Subcutaneous adipose tissue (tissue), 4 donors: ENCODE data around the gene ZNF248. TPM values are rescaled to one million over a fixed set of nuclear protein-coding genes. Genes with fewer than 3 reads are reported as not detected.

Experiments used
- total RNA-seq, 4 donors: library from RNA; depleted of rRNA; stranded (reverse); fragments of >200 nt; gene quantifications; one replicate each; pipeline ENCODE4 v1.1.0, GENCODE V29; 2016
- TF ChIP-seq, protein P1 (sequence below): fragments of 450-650 bp; IDR thresholded peaks from one replicate; pipeline ENCODE4 v1.5.1; 2016; ENCODE audit warnings: low read depth, mild to moderate bottlenecking, control low read depth, antibody characterized with exemption, moderate library complexity

ZNF248 gene
- total RNA-seq, 4 donors from 2014 or later: 12.6 to 15.8 (median 13.5) TPM

DNA sequence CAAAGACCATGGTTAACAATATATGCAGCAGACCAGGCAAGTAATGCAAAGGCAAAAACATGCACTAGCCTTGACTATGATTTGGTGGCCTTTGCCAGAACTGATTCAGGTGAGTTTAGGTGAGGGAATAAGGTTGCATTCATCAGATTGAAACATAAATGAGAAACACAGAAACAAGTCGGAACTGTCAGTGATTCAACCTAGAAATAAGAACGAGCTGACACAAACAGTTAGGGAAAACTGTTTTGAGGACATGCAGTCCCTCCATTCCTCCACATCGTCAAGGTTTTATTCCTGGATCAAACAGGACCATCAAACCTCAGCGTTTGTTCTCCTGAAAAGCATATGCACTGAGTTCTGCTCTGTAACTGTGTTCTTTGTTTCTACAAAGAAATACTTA lies 1.8 kb downstream of the ZNF248 start:
- TF ChIP-seq, protein P1, sequence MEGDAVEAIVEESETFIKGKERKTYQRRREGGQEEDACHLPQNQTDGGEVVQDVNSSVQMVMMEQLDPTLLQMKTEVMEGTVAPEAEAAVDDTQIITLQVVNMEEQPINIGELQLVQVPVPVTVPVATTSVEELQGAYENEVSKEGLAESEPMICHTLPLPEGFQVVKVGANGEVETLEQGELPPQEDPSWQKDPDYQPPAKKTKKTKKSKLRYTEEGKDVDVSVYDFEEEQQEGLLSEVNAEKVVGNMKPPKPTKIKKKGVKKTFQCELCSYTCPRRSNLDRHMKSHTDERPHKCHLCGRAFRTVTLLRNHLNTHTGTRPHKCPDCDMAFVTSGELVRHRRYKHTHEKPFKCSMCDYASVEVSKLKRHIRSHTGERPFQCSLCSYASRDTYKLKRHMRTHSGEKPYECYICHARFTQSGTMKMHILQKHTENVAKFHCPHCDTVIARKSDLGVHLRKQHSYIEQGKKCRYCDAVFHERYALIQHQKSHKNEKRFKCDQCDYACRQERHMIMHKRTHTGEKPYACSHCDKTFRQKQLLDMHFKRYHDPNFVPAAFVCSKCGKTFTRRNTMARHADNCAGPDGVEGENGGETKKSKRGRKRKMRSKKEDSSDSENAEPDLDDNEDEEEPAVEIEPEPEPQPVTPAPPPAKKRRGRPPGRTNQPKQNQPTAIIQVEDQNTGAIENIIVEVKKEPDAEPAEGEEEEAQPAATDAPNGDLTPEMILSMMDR: no peak

DNA sequence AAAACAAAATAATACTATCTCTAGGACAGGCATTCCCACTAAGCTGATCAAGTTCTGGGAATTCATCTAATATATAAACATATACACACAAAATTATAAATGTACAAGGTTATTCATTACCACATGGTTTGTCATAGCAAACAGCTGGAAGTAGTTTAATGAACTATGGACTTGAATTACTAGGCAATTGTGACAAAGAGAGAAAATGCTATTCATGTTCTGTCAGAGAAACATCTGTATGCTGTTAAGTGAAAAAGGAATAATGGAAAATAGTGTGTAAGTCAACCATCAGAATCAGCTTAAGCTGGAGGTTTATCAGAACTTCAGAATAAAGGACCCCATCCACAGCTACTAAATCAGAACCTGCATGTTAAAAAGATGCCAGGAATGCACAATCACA lies 2.8 kb downstream of the ZNF248 start:
- TF ChIP-seq, protein P1: no peak

DNA sequence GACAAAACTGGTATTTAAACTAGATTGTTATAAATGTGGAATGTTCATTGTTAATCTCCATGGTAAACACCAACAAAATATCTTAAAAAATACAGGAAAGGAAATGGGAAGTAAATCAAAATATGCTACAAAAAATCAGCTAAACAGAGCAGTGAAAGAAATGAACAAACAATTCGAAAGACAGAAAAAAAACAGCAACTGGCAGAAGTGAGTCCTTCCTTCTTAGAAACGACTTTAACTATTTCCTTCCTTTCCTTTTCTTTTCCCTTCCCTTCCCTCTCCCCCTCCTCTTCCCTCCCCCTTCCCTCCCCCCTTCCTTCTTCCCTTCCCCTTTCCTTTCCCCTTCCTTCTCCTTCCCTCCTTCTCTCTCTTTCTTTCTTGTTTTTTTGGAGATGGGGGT lies 12.8 kb downstream of the ZNF248 start:
- TF ChIP-seq, protein P1: no peak

DNA sequence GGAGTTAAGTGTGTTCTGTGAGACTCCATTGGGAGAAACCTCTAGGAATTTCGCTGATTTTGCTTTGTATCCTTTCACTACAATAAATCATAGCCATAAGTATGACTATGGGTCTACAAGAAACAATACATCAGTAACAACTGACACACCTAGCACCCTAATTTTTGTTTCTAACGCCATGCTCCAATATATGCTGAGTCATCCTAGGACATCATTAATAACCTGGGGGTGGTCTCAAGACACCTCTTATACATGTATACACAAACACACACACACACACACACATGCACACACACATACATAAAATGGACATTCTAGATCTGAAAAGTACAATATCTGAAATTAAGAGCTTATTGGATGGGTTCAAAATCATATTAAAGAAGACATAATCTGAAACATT lies 18.2 kb downstream of the ZNF248 start:
- TF ChIP-seq, protein P1: no peak

DNA sequence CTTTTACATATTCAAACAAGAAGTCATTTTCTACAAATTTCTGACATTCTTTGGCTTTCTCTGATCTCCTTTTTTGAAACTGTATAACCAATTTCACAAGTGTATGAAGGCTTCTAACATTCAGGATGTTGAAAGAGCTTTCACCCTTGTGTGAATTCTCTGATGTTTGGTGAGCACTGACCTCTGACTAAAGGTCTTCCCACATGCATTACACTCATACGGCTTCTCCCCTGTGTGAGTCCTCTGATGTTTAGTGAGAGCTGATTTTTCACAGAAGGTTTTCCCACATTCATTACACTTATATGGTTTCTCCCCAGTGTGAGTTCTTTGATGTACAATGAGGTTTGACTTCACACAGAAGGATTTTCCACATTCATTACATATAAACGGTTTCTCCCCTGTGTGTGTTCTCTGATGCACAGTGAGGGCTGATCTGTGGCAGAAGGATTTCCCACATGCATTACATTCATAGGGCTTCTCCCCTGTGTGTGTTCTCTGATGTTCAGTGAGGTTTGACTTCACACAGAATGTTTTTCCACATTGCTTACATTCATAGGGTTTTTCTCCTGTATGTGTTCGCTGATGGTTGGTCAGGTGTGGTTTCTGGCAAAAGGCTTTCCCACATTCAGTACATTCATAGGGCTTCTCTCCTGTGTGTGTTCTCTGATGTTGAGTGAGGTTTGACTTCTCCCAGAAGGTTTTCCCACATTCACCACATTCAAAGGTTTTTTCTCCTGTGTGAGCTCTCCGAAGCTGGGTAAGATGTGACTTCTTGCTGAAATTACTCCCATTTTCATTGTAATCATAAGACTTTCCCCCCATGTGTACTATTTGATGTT lies 25.7 kb downstream of the ZNF248 start:
- TF ChIP-seq, protein P1: no peak

DNA sequence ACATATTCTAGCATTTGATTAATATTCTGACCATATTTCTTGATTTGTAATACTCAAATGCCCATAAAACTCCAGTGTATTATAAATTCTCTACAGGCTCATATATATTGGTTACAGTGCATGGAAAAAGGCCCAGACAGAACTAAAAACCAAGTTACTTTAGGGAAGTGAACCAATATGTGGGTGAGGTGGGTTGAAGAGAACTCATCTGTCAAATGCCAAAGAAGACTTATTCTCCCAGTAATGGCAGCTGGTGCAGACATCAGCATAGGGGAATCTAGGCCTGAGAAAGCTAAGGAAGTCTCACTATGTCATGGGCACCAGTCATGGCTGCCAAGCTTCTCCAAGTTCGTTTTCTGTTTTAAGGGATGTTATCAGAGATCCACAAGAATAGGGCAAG lies 30.6 kb downstream of the ZNF248 start:
- TF ChIP-seq, protein P1: no peak

DNA sequence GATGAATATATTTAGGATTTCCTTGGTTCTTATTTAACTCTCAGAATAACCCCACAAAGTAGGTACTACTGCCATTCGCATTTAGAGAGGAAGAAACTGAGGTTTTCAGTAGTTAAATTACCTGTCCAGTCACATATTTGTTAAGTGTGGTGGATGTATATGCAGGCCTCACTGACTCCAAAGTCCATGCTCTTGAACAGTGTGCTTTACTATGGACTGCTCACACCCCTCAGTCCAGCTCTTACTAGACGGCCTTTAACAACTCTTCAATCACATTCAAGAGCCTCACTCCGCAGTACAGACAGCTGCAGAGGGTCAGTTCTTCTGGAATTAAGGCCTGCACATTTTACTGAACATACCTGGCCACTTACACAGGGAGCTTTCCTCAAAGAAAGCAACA lies 36.2 kb downstream of the ZNF248 start:
- TF ChIP-seq, protein P1: no peak
